Nephron progenitor cell (in vitro differentiated cells): Measurements from ENCODE around the gene THAP11.

Experiments
- DNase-seq: peaks from one replicate; pipeline ENCODE4 v3.0.0; 2021
- H3K27ac Mint-ChIP-seq: 2 replicates; pipeline ENCODE4 v1.8.0; 2021; ENCODE audit warnings: mild to moderate bottlenecking, moderate library complexity, mixed read lengths
- H3K27me3 Mint-ChIP-seq: 2 replicates; pipeline ENCODE4 v1.8.0; 2021; ENCODE audit warnings: mild to moderate bottlenecking, low read depth, mixed read lengths; ENCODE audit not compliant: poor library complexity
- H3K36me3 Mint-ChIP-seq: 2 replicates; pipeline ENCODE4 v1.8.0; 2021; ENCODE audit warnings: low read depth, mixed read lengths
- H3K4me1 Mint-ChIP-seq: 2 replicates; pipeline ENCODE4 v1.8.0; 2021; ENCODE audit warnings: mixed read lengths
- H3K4me3 Mint-ChIP-seq: 2 replicates; pipeline ENCODE4 v1.8.0; 2021; ENCODE audit warnings: mild to moderate bottlenecking, moderate library complexity, mixed read lengths
- H3K9me3 Mint-ChIP-seq: 2 replicates; pipeline ENCODE4 v1.8.0; 2021; ENCODE audit warnings: mild to moderate bottlenecking, moderate library complexity, mixed read lengths
- TF ChIP-seq, protein P1 (sequence below): fragments of 200-600 bp; sonication (generic); IDR thresholded peaks from 2 replicates; pipeline ENCODE4 v1.5.0; 2021; ENCODE audit warnings: antibody characterized with exemption

Gene THAP11

DNA sequence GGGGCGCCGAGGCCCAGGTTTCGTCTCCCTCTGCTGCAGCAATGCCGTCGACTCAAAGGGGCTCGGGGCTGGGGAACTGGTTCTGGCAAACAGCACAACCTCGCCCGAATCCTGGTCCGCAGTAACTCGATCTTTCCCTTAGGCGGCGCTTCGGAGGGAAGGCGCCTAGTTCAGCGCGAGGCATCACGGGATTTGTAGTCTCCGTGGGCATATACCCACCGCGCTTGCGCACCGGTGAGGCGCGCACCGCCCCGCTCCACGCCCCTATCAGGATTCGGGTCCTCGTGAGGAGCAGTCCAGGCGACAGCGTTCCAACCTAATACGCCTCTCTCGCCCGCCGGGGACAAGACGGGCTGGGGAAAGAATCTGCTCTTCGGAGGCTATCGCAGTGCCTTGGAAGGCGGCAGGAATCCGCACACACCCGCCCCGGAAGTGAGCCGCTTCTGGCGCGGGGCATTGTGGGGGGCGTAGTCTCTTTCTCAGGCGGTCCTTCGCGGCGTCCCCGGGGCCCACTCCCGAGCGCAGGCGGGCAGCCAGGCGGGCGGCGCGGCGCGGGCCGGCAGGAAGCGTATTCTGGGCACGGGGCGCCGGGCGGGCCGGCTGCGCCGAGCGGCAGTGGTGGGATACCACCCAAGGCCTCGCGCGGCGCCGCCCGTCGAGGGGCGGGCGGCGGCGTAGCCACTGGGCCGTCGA is at the start of gene THAP11:
TSS of gene THAP11 (plus strand) at position 505 of the 693 bp plus-strand sequence. CDS start 235 bp downstream, outside the sequence.
- Mint-ChIP-seq H3K27ac (peak within 1 kb of the TSS; percentile 99), H3K27me3 (peaks cover 4% of the 10 kb centered on the region), H3K4me3 (peak within 1 kb of the TSS; percentile 93), H3K4me1 (peaks cover 48% of the 10 kb centered on the region), H3K9me3 (no peaks in the 10 kb centered on the region), H3K36me3 (no peaks in the 10 kb centered on the region)
- TF ChIP-seq, protein P1, sequence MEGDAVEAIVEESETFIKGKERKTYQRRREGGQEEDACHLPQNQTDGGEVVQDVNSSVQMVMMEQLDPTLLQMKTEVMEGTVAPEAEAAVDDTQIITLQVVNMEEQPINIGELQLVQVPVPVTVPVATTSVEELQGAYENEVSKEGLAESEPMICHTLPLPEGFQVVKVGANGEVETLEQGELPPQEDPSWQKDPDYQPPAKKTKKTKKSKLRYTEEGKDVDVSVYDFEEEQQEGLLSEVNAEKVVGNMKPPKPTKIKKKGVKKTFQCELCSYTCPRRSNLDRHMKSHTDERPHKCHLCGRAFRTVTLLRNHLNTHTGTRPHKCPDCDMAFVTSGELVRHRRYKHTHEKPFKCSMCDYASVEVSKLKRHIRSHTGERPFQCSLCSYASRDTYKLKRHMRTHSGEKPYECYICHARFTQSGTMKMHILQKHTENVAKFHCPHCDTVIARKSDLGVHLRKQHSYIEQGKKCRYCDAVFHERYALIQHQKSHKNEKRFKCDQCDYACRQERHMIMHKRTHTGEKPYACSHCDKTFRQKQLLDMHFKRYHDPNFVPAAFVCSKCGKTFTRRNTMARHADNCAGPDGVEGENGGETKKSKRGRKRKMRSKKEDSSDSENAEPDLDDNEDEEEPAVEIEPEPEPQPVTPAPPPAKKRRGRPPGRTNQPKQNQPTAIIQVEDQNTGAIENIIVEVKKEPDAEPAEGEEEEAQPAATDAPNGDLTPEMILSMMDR: peak; percentile 81
- DNase-seq: peak; percentile 96

DNA sequence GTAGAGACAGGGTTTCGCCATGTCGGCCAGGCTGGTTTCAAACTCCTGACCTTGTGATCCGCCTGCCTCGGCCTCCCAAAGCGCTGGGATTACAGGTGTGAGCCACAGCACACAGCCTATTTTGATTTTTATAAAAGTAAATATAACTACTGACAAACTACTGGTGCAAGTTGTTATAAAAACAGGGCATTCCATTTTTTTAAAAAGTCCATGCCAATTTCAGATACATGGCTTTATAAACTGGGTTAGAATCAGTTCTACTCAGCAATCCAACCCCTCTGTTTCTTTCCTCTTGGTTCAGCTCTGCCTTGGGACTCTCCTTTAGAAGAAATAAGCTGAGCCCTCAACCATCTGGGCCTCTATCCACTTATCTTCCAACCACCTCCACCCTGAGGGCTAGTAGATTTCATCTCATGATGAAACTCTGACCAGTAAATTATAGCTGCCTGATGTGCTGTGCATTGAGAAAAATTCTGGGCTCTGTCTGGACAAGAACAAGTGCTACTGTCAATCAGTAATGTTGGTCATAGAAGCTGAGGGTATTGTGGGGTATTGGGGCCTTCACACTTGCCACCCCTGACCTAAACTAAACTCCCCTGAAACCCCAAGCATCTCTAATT is 45.9 kb upstream of the THAP11 start:
- Mint-ChIP-seq H3K4me1 (no peaks in the 10 kb centered on the region), H3K27ac (no peak overlapping the region), H3K36me3 (peaks cover 42% of the 10 kb centered on the region), H3K4me3 (no peak overlapping the region), H3K27me3 (no peaks in the 10 kb centered on the region), H3K9me3 (no peaks in the 10 kb centered on the region)
- no peak for DNase-seq
- TF ChIP-seq, protein P1: no peak

DNA sequence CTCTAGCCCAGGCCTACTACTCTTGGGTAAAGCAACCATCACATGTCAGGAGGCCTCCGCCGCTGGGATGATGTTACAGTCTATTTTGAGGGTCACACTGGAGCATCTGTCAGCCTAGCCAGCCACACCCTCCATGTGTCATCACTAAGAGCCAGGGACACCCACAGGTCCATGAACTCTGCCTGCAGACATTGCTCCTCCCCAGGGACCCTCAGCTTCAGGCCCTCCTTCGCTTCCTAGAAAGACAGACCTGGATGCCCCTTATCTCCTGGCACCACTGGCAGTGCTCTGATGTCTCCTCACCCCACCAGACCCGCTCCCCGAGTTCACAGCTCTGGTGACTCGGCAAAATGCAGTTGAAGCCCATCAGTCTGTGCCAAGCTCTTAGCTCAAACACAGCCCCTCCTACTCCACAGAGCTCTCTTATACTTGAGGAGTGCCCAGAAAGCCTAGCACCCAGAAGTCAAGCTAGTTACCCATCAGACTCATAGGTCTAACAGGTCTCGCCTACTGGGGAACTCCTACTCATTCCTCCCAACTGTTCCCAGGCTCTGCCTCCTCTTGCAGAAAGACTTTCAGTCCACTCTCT is 41.7 kb upstream of the THAP11 start:
- H3K27me3 Mint-ChIP-seq: no peaks in the 10 kb centered on the region
- H3K4me3 Mint-ChIP-seq: no peak overlapping the region
- TF ChIP-seq, protein P1: no peak
- H3K36me3 Mint-ChIP-seq: peaks cover 83% of the 10 kb centered on the region
- peak overlapping the region; percentile 26 for H3K27ac Mint-ChIP-seq
- peaks cover 13% of the 10 kb centered on the region for H3K4me1 Mint-ChIP-seq
- H3K9me3 Mint-ChIP-seq: no peaks in the 10 kb centered on the region
- no peak for DNase-seq

DNA sequence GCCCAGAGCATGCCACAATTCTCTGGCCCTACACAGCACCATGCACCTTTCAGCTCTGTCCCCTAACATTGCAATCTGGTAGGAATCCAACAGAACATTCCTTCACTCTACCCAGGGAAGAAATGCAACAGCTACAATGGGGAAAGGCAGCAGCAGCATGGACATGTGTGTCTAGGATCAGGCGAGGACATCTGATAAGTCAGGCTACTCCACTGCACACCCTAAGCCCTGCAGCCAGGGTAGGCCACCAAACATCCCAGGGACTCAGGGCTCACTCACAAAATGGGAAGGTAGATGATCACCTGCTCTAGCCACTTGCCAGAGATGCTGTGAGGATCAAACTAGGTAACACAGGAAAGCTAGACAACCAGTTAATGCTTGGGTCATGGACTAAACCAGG is 40.9 kb upstream of the THAP11 start:
- Mint-ChIP-seq H3K9me3 (no peaks in the 10 kb centered on the region), H3K36me3 (peaks cover 83% of the 10 kb centered on the region), H3K27me3 (no peaks in the 10 kb centered on the region), H3K27ac (no peak overlapping the region), H3K4me1 (peaks cover 16% of the 10 kb centered on the region), H3K4me3 (no peak overlapping the region)
- TF ChIP-seq, protein P1: no peak
- no peak for DNase-seq

DNA sequence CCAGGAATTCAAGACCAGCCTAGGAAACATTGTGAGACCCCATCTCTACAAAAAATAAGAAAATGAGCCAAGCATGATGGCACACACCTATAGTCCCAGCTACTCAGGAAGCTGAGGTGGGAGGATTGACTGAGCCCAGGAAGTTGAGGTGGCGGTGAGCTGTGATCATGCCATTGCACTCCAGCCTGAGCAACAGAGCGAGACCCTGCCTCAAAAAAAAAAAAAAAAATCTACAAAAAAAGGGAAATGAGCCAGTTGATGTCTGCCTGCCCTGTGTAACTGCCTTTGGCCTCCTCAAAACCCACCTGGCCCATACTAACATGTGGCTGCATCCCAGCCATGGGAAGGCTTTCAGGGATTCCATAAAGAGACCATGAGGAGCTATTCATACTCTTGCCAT is 40.2 kb upstream of the THAP11 start:
- no peaks in the 10 kb centered on the region for H3K27me3 Mint-ChIP-seq
- H3K4me1 Mint-ChIP-seq: peaks cover 16% of the 10 kb centered on the region
- H3K9me3 Mint-ChIP-seq: no peaks in the 10 kb centered on the region
- DNase-seq: no peak
- H3K27ac Mint-ChIP-seq: peak overlapping the region; percentile 77
- no peak overlapping the region for H3K4me3 Mint-ChIP-seq
- TF ChIP-seq, protein P1: no peak
- H3K36me3 Mint-ChIP-seq: peaks cover 76% of the 10 kb centered on the region
